A549 (cell line): ENCODE measurements around the gene EPS15.

Experiments
- CBX8 ChIP-seq: fragments of 200-600 bp; sonication (generic); IDR thresholded peaks from 2 replicates; pipeline ENCODE4 v1.6.1; 2016
- PHF8 ChIP-seq: fragments of 200-600 bp; sonication (generic); IDR thresholded peaks from 2 replicates; pipeline ENCODE4 v1.6.1; 2016; ENCODE audit warnings: low read depth, mild to moderate bottlenecking, antibody characterized with exemption, moderate library complexity, borderline replicate concordance
- TF ChIP-seq, protein P1 (sequence below): fragments of >200 bp; sonication (Bioruptor Twin); formaldehyde crosslinking; IDR thresholded peaks from 3 replicates; pipeline ENCODE4 v1.5.1; 2016
- TF ChIP-seq, protein P2 (sequence below): fragments of 200-600 bp; sonication (generic); IDR thresholded peaks from 2 replicates; pipeline ENCODE4 v1.6.1; 2016; ENCODE audit warnings: antibody characterized with exemption, mild to moderate bottlenecking, moderate library complexity
- TF ChIP-seq, protein P3 (sequence below): IDR thresholded peaks from 2 replicates; pipeline ENCODE4 v1.6.1; 2012

DNA sequence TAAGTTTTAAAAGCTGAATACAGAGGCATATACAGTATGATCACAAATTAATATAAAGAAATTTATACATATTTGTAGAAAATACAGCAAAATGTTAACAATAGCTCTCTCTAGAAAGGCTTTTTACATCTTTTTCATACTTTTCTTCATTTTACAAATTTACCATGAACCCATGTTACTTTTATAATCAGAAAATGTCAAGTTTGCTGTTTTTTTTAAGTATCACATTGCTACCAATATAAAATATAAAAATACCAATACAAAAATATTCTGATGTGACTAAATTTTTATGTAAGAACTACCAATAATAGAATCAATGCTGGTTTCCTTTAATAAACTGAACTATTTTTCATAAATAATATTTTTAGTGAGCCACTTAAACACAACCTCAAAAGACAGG, 104.3 kb downstream of the EPS15 start:
- TF ChIP-seq, protein P1, sequence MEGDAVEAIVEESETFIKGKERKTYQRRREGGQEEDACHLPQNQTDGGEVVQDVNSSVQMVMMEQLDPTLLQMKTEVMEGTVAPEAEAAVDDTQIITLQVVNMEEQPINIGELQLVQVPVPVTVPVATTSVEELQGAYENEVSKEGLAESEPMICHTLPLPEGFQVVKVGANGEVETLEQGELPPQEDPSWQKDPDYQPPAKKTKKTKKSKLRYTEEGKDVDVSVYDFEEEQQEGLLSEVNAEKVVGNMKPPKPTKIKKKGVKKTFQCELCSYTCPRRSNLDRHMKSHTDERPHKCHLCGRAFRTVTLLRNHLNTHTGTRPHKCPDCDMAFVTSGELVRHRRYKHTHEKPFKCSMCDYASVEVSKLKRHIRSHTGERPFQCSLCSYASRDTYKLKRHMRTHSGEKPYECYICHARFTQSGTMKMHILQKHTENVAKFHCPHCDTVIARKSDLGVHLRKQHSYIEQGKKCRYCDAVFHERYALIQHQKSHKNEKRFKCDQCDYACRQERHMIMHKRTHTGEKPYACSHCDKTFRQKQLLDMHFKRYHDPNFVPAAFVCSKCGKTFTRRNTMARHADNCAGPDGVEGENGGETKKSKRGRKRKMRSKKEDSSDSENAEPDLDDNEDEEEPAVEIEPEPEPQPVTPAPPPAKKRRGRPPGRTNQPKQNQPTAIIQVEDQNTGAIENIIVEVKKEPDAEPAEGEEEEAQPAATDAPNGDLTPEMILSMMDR, result no peak
- TF ChIP-seq, protein P2, sequence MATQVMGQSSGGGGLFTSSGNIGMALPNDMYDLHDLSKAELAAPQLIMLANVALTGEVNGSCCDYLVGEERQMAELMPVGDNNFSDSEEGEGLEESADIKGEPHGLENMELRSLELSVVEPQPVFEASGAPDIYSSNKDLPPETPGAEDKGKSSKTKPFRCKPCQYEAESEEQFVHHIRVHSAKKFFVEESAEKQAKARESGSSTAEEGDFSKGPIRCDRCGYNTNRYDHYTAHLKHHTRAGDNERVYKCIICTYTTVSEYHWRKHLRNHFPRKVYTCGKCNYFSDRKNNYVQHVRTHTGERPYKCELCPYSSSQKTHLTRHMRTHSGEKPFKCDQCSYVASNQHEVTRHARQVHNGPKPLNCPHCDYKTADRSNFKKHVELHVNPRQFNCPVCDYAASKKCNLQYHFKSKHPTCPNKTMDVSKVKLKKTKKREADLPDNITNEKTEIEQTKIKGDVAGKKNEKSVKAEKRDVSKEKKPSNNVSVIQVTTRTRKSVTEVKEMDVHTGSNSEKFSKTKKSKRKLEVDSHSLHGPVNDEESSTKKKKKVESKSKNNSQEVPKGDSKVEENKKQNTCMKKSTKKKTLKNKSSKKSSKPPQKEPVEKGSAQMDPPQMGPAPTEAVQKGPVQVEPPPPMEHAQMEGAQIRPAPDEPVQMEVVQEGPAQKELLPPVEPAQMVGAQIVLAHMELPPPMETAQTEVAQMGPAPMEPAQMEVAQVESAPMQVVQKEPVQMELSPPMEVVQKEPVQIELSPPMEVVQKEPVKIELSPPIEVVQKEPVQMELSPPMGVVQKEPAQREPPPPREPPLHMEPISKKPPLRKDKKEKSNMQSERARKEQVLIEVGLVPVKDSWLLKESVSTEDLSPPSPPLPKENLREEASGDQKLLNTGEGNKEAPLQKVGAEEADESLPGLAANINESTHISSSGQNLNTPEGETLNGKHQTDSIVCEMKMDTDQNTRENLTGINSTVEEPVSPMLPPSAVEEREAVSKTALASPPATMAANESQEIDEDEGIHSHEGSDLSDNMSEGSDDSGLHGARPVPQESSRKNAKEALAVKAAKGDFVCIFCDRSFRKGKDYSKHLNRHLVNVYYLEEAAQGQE, result no peak
- TF ChIP-seq, protein P3, sequence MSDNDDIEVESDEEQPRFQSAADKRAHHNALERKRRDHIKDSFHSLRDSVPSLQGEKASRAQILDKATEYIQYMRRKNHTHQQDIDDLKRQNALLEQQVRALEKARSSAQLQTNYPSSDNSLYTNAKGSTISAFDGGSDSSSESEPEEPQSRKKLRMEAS, result no peak
- TF ChIP-seq CBX8 (no peak), PHF8 (no peak)
